ENCODE measurements around the gene HES6. TPM values are rescaled to one million over a fixed set of nuclear protein-coding genes. Genes with fewer than 3 reads are reported as not detected.
A peak's percentile ranks its signal among the peaks of the same experiment; 100 is the strongest.

The HES6 gene
- total and polyA plus RNA-seq, 2 of the 8 experiments (the other 6 are each of a cell fraction or from before 2014, with no cell fraction given) = 32.6 to 36.3 TPM

DNA sequence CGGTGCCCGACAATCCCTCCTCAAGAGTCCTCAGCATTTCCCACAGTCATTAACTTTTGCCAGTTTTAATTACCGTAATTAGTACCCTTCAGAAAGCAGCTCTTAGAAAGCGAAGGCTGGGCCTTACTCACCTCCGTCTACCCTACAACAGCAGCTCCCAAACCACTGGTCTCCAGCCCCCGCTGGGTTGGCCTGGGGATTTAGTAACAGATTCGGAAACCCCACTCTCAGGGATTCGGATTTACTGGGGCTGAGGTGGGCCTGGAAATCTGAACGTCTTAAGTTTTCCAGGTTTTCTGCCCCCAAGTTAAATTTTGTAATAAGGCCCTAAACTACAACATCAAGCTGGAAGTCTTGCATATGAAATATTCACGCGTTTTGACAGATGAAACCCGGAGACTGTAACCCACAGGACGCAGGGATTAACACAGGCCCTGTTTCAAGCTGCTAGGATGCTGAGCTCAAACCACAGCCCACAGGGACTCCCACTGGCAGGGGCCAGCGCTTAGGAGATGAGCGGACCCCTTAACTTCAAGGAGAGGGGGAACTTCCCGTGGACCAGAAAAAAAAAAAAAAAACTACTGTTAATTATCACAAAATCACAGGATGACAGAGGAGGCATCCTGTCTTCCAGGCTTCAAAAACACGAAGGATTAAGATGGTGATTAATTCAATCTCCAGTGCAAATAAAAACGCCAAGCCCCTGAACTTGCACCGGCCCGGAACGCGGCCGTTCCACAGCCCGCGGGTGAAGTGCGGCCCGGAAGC is 37.3 kb downstream of the HES6 start:
- no peak overlapping the region for H2BK15ac ChIP-seq (ENCODE audit: low read length)
- H3K18ac ChIP-seq (ENCODE audit: extremely low read depth, low read length) = no peak overlapping the region
- no peak overlapping the region for H2BK20ac ChIP-seq (ENCODE audit: low read length)
- peak overlapping the region; percentile 74 to 92 for H3K4me2 ChIP-seq (ENCODE audit: insufficient read depth in 1 of 2, low read depth in 2 of 2, low read length in 2 of 2)
- H2BK12ac ChIP-seq (ENCODE audit: low read depth, low read length) = no peak overlapping the region
- H3K79me2 ChIP-seq (ENCODE audit: control insufficient read depth in 1 of 2, insufficient read depth in 2 of 2, low read length in 2 of 2) = peaks cover 21 to 56% of the 10 kb centered on the region in 2 experiments
- peaks cover 2 to 7% (median 4%) of the 10 kb centered on the region in 4 experiments; a peak in 5 of 7 replicates for H3K4me1 ChIP-seq (replicated peaks in 1 of 4; ENCODE audit: control insufficient read depth in 3 of 4, insufficient read depth in 4 of 4, low read length in 3 of 4)
- ChIA-PET POLR2A (ENCODE audit: partially characterized antibody) (interaction anchor here (1.0 to 1.8 kb wide), 4 partner anchors 9 to 37 kb away, joined by 3 to 8 read pairs (median 4); partner anchors contain the start of gene HES6), CTCF (ENCODE audit: partially characterized antibody) (interaction anchor here (0.6 to 2.7 kb wide), 6 partner anchors 13 to 146 kb away, joined by 3 to 10 read pairs (median 4); no protein-coding TSS in a partner anchor)
- no peak overlapping the region for H2AFZ ChIP-seq (ENCODE audit: low read length)
- H3K9me3 ChIP-seq (ENCODE audit: insufficient read depth in 2 of 2, low read depth in 1 of 2, low read length in 1 of 2) = no peaks in the 10 kb centered on the region
- H3K23ac ChIP-seq (ENCODE audit: insufficient read length) = no peak overlapping the region
- WGBS, 2 experiments (ENCODE audit: extremely low coverage in 1 of 2, insufficient coverage in 1 of 2, insufficient read length in 1 of 2, insufficient replicate concordance in 2 of 2, low coverage in 1 of 2, low lambda C conversion rate in 2 of 2, missing lambda C conversion rate in 1 of 2) = 20% methylated on average over 25 of the region's 27 CpGs; no CpG with 5 or more reads in 1 of the 2 experiments
- H3K27ac ChIP-seq (ENCODE audit: low read depth, low read length) = no peak overlapping the region
- H4K5ac ChIP-seq (ENCODE audit: insufficient read length, low read depth, low read length) = no peak overlapping the region
- peak overlapping the region; percentile 65 to 94 (median 72) for H3K4me3 ChIP-seq (ENCODE audit: extremely low read depth in 1 of 4, insufficient read depth in 2 of 4, low read depth in 3 of 4, low read length in 4 of 4)
- DNase-seq (ENCODE audit: low read depth in 1 of 2, low spot score in 2 of 2) = no peak
- H3K9ac ChIP-seq (replicated peaks in 1 of 4; ENCODE audit: extremely low read depth in 1 of 4, low read depth in 3 of 4, low read length in 3 of 4) = peak overlapping the region; percentile 67 to 93 (median 78); a peak in 6 of 7 replicates
- peaks cover 8% of the 10 kb centered on the region; the same call in 1 of the 2 replicates for H3K23me2 ChIP-seq (ENCODE audit: low read depth, low read length)
- no peak overlapping the region for H4K91ac ChIP-seq (replicated peaks; ENCODE audit: insufficient read length, low read length)
- peaks cover 0 to 6% (median under 1%) of the 10 kb centered on the region in 4 experiments; a peak in 1 of 7 replicates for H3K27me3 ChIP-seq (replicated peaks in 1 of 4; ENCODE audit: control insufficient read depth in 3 of 4, extremely low read depth in 1 of 4, insufficient read depth in 3 of 4, low read length in 3 of 4)
- H2BK120ac ChIP-seq (replicated peaks; ENCODE audit: low read depth, low read length) = no peak overlapping the region
- no peaks in the 10 kb centered on the region for H3K36me3 ChIP-seq (ENCODE audit: control insufficient read depth in 2 of 4, insufficient read depth in 4 of 4, low read length in 3 of 4)
- H3K79me1 ChIP-seq (ENCODE audit: low read depth, low read length) = peaks cover 6% of the 10 kb centered on the region; the same call in 1 of the 2 replicates
- H2AK5ac ChIP-seq (ENCODE audit: low read depth, low read length) = no peak overlapping the region
- no peak for FAIRE-seq
- H3K56ac ChIP-seq (replicated peaks; ENCODE audit: insufficient read length, low read depth, low read length) = no peak overlapping the region
- H2BK5ac ChIP-seq (ENCODE audit: low read depth, low read length) = no peak overlapping the region
- peak overlapping the region; percentile 12; the same call in 1 of the 2 replicates for H4K8ac ChIP-seq (ENCODE audit: extremely low read depth, insufficient read depth, low read length)
- no peak overlapping the region for H3K4ac ChIP-seq (replicated peaks; ENCODE audit: insufficient read length, low read depth, low read length)
- H4K20me1 ChIP-seq (replicated peaks in 1 of 2; ENCODE audit: control insufficient read depth in 1 of 2, insufficient read depth in 2 of 2, low read length in 2 of 2) = peaks cover 7 to 14% of the 10 kb centered on the region in 2 experiments
- H3K14ac ChIP-seq (ENCODE audit: insufficient read length) = no peak overlapping the region
- TF ChIP-seq BACH1 (IDR thresholded peaks at IDR 0.05; ENCODE audit: low read length) (no peak), TAF7 (optimal IDR thresholded peaks at IDR 0.05; ENCODE audit: borderline replicate concordance, low read depth, low read length) (no peak), HDAC2 (IDR thresholded peaks at IDR 0.05; ENCODE audit: borderline replicate concordance in 1 of 2, low read depth in 2 of 2, low read length in 2 of 2) (no peak), CEBPB (IDR thresholded peaks at IDR 0.05; ENCODE audit: low read depth, low read length) (no peak), GABPA (IDR thresholded peaks at IDR 0.05; ENCODE audit: borderline replicate concordance, insufficient read depth, low read length) (no peak), NRF1 (IDR thresholded peaks at IDR 0.05; ENCODE audit: low read depth, low read length) (no peak), ASH2L (IDR thresholded peaks at IDR 0.05; ENCODE audit: low read length) (no peak)
- TF ChIP-seq, protein P1, sequence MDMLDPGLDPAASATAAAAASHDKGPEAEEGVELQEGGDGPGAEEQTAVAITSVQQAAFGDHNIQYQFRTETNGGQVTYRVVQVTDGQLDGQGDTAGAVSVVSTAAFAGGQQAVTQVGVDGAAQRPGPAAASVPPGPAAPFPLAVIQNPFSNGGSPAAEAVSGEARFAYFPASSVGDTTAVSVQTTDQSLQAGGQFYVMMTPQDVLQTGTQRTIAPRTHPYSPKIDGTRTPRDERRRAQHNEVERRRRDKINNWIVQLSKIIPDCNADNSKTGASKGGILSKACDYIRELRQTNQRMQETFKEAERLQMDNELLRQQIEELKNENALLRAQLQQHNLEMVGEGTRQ (IDR thresholded peaks at IDR 0.05; ENCODE audit: low read length) = no peak
- TF ChIP-seq, protein P2, sequence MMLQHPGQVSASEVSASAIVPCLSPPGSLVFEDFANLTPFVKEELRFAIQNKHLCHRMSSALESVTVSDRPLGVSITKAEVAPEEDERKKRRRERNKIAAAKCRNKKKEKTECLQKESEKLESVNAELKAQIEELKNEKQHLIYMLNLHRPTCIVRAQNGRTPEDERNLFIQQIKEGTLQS (IDR thresholded peaks at IDR 0.05; ENCODE audit: insufficient read depth, low read depth, low read length) = no peak
